CD4-positive, alpha-beta T cell treated with Interleukin-15 for 1 hour (primary cell): ENCODE results near the gene CDK3.
"Not testable (repeated sequence)": the region's sequence is repeated elsewhere in the genome, so short reads cannot be mapped to it uniquely, and the experiment has no call there.

ENCODE experiments used
- DNase-seq: peaks from one replicate; pipeline ENCODE4 v3.0.0-alpha.2; 2020

CDK3 gene

DNA sequence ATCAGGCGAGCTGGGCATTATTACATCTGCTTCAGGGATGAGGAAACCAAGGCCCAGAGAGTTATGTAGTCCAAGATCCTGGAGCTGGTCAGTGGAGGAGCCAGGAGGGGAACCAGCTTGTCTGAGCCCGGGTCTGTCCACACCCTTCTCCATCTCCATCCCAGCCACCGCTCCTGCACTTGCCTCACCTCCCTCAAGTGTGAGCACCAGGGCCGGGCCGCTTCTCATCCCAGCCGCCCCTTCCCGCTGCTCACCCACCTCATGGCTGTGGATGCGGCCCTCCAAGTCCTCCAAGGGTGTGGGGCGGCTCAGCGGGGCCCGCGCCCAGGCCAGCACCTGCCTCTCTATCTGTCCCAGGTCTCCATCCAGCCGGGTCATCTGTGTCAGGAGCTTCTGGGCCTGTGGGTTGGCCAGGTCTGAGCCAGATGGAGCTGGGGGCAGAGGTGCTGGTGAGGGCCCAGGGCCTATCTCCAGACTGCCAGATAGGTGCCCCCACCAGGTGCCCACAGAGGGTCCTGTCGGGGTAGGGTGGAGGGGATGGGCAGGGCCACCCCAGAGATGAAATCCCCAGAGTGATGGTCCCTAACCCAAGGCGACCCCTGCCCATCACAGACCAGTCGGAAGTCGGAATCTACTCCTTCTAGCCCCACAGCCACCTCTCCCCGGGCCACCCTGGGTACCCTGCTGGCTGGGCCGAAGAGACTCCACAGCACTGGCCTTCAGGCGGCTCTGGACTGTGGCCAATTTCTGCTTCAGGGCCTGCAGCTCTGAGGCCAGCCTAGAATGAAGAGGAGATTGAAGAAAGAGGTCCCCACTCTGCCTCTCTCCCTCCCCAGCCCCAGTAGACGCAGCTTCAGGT is 17.1 kb downstream of the CDK3 start:
- DNase-seq, result no peak

DNA sequence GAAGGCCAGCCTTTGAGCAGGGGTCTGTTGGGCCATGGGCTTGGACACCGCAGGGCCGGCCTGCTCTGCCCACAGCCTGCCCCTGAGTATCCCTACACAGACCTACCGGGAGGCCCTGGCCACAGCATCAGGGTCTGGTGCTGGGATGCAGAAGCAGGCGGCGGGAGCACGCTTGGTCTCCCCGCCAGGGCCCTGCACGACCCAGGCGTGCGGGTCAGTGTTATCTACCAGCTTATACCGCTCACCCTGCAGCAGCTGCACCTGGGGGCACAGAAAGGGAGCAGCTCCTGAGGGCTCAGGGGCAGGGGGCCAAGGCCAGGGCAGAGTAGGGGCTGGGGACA is 17.7 kb downstream of the CDK3 start:
- DNase-seq, result no peak

GRCh38 chr17:76018801-76019200 is 18.1 kb downstream of the CDK3 start:
- DNase-seq, result no peak

GRCh38 chr17:76019833-76020467 is 19.3 kb downstream of the CDK3 start:
- no peak for DNase-seq

- no peak for DNase-seq
These were observed 21.6 kb downstream of the CDK3 start for GRCh38 chr17:76022285-76022684.

DNA sequence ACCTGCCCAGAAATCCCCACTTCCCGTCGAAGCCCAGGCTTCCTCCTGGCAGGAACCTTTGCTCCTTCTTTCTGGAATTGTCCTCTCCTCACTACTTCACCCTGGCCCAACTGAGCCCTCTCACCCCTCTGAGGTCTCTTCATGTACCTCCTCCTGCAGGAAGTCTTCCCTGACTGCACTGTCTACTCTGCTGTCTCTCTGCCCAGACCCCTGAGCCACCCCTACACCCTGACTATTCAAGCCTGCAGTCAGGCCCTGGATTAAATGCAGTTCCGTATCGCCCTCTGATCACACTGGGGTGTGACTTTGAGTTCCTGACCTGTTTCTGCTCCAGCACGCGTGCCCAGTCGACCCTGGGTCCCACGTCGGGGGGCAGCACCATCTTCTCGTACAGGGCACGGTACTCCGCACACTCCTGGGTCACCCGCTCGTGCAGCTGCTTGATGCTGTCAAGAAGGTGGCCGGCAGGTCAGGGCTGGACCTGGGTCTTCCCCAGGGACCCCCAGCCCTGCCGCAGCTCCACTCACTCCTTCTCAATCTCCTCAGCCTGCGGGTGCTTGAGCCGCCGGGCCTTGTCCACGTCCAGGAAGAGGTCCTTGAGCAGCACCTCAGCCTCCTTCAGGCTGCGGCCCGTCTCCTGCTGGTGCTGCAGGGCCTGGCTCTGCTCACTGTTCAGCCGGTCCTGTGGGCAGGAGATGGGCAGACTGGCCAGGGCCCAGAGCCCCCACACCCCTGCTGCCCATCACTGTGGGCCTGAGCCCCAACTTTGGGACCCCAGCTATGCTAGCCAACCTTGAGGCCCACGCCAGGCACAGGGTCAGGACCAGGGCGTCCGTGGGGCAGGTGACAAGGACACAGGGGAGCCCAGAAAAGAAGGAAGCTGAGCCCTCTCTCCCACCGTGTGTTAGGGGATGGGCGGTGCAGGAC is 22.6 kb downstream of the CDK3 start:
- no peak for DNase-seq

DNA sequence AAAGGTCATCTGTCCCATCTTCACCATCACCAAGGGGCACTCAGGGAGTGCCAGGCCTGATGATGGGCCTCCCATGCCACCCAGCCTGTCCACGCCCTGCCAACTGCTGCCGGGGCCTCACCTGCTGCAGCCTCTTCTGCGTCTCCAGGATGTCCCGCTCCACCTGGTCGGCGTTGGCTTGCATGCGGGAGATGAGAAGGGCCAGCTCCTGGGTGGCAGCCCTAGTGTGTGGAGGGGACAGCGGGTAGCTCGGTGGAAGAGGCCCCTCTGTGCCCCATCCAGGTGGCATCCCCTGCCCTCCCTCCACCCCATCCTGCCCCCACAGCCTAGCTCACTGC is 23.2 kb downstream of the CDK3 start:
- no peak for DNase-seq

DNA sequence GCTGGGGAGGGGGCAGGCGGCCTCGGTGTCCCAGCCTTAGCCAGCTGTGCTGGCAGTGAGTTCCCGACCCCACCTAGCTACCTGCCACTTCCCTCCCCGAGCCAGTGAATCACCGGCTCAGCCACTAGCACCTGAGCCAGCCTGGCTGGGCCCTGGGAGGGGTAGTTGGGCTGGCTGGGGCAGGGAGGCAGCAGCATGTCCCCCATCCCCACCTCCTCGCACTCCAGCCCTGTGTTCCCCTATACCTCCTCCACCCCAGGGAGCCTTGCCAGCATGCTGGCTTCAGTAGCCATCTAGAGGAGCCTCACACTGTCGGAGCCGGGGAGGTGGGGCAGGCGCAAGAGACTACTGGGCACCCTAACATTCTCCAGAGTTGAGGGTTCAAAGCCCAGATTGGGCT is 23.7 kb downstream of the CDK3 start:
- no peak for DNase-seq

GRCh38 chr17:76025294-76025693 is 24.6 kb downstream of the CDK3 start:
- DNase-seq, result no peak

DNA sequence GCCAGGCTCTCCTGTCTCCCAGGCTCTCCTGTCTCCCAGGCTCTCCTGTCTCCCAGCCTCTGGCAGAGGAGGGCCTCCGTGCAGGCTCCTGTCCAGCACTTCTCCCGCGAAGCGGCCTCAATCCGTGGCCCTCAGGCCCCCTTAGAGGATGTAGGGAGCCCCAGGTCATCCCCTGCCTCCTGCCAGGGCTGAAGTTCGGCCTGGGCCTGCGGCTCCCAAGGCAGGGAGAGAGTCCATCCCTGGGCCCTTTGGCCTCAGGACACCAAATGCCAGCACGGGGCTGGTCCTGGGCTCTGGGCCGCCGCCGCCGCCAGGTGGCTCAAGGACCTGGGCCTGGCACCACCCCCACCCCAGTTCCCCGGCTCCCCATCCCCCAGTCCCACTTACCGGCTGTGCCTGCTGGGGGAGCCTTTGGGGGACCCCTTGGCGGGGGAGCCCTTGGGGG is 26.1 kb downstream of the CDK3 start:
- no peak for DNase-seq

GRCh38 chr17:76027159-76027839 is 26.6 kb downstream of the CDK3 start, which contains the start of gene EVPL:
Gene EVPL (minus strand): TSS chr17:76027306. CDS start chr17:76027198, 108 bp downstream.
- DNase-seq, result no peak

- DNase-seq, result no peak
These were observed 31.6 kb downstream of the CDK3 start for GRCh38 chr17:76032073-76032779.

DNA sequence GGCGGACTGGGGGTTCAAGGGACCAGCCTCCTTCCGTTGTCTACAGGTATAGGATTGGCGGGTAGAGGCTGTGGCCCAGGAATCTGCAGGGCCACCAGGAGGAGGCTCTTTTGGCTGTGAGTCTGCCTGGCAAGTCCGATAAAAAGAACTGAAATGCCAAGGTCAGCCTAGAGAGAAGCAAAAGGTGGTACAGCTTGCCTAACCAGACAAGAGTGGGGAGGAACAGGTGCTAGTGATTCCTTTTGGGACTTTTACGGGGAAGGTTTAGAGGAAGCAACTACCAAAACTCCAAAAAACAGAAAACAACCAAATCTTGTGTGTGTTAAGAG is 32.1 kb downstream of the CDK3 start:
- no peak for DNase-seq

DNA sequence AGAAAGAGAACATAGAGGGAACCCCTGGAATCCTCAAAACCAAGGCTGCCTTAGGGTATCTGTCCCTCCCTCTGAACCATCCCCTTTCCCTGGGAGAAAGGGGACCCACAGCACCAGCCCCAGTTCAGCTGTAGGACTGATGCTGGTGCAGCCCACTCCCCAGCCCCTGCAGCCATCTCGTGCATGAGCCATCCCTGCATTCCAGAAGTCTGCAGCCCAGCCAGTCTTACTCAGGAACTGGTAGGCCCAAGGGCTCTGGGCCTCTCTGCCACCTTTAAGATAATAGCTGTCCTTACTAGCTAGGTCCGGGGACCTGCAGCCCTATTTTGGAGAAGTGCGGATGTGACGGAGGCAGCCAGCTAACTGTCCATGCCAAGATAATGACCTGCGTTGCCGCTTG is 32.5 kb downstream of the CDK3 start:
- no peak for DNase-seq

GRCh38 chr17:76034428-76035350 is 34.0 kb downstream of the CDK3 start:
- no peak for DNase-seq

DNA sequence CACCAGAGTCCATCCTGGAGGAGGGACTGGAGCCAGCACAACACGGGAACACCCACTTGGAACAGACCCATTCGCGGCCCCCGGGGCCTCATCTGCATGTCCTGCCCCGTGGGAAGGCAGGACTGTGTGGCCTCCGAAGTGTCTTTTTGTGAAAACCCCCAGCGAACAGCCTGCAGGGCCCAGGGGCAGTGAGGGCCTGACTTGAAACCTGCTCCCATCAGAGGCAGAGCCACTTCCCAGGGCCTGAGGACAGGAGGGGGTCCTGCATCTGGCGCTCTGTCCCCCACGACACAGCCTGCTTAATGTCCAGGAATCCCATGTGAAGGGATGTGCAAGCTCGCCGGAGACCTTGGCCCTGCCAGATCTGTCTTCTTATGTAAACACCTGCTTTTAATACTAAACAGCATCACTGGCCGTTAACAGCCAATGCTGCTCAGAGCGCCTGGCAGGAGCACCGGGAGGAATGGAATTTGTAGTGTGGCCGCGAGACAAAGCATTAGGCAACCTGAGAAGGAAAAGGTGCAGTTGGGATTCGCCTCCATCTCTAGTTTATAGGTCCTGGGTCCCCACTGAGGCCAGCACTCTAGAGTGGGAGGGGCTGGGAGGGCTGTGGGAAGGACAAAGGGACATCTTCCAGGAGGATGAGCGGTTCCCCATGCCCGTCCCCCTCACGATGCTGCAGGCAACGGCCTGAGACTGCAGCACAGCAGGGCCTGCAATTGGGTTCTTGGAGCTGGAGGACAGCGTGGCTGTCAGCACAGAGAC is 36.0 kb downstream of the CDK3 start:
- no peak for DNase-seq

DNA sequence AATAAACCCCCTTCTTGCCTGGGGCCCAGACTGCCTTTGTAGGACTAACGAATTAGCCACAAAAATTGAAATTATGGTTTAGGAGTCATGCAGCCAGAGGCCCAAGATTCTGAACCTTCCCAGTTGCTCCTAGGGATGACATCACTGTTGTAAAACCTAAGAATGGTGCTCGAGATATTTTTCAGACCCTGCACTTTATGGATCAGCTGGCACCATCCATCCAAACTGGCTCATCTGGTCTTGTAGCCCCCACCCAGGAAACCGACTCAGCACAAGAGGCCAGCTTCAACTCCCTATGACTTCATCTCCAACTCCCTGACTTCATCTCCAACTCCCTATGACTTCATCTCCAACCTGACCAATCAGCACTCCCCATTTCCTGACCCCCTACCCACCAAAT is 37.4 kb downstream of the CDK3 start:
- no peak for DNase-seq

- DNase-seq, result no peak
These were observed 38.5 kb downstream of the CDK3 start for GRCh38 chr17:76039121-76039520.

GRCh38 chr17:76040376-76040775 is 39.7 kb downstream of the CDK3 start:
- no peak for DNase-seq

DNA sequence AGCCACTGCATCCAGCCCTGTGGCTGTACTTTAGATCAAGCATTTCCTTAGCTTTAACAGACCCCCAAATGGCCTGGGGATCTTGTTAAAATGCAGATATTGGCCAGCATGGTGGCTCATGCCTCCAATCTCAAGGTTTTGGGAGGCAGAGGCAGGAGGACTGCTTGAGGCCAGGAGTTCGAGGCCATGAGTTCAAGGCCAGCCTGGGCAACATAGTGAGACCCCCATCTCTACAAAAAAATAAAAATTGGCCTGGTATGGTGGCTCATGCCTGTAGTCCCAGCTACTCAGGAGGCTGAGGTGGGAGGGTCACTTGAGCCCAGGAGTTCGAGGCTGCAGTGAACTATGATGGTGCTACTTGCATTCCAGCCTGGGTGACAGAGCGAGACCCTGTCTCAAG is 42.2 kb downstream of the CDK3 start:
- not testable (repeated sequence) for DNase-seq
